HG03175 (cell line): ENCODE results near the gene IRX6.

Experiments used
- ATAC-seq: cut with Tn5 transposase; IDR thresholded peaks from one replicate; pipeline ENCODE4 v1.9.1; 2021; ENCODE audit warnings: mild to moderate bottlenecking, moderate library complexity; ENCODE audit not compliant: unreplicated experiment

Gene IRX6

GRCh38 chr16:55322327-55322726, 1.7 kb upstream of the IRX6 start:
- ATAC-seq, result no peak

- ATAC-seq, result no peak
Observed at GRCh38 chr16:55324285-55325079, 479 bp downstream of the IRX6 start.

- ATAC-seq, result no peak
Observed at GRCh38 chr16:55325080-55325447, 1.1 kb downstream of the IRX6 start.

GRCh38 chr16:55325458-55326109, 1.6 kb downstream of the IRX6 start:
- no peak for ATAC-seq

- ATAC-seq, result no peak
Observed at GRCh38 chr16:55326261-55327092, 2.5 kb downstream of the IRX6 start.

- no peak for ATAC-seq
Observed at GRCh38 chr16:55328611-55329569, 4.9 kb downstream of the IRX6 start.

- ATAC-seq, result no peak
Observed at GRCh38 chr16:55329791-55330428, 5.9 kb downstream of the IRX6 start.

GRCh38 chr16:55330781-55331647, 7.0 kb downstream of the IRX6 start:
- ATAC-seq, result no peak

GRCh38 chr16:55331648-55332185, 7.7 kb downstream of the IRX6 start:
- no peak for ATAC-seq

GRCh38 chr16:55333684-55334083, 9.7 kb downstream of the IRX6 start:
- ATAC-seq, result peak; percentile 64

- no peak for ATAC-seq
Observed at GRCh38 chr16:55338646-55339045, 14.6 kb downstream of the IRX6 start.

- no peak for ATAC-seq
Observed at GRCh38 chr16:55340445-55340844, 16.4 kb downstream of the IRX6 start.

- ATAC-seq, result no peak
Observed at GRCh38 chr16:55341681-55342080, 17.7 kb downstream of the IRX6 start.

- ATAC-seq, result no peak
Observed at GRCh38 chr16:55346475-55346874, 22.5 kb downstream of the IRX6 start.

- ATAC-seq, result no peak
Observed at GRCh38 chr16:55349867-55350266, 25.9 kb downstream of the IRX6 start.

- ATAC-seq, result no peak
Observed at GRCh38 chr16:55350984-55351383, 27.0 kb downstream of the IRX6 start.

GRCh38 chr16:55351936-55352335, 27.9 kb downstream of the IRX6 start:
- no peak for ATAC-seq

GRCh38 chr16:55357241-55357640, 33.2 kb downstream of the IRX6 start:
- ATAC-seq, result no peak

- no peak for ATAC-seq
Observed at GRCh38 chr16:55359946-55360345, 35.9 kb downstream of the IRX6 start.
